Cardiac muscle cell (in vitro differentiated cells and primary cell): ENCODE measurements around the gene ABCD1. TPM values are rescaled to one million over a fixed set of nuclear protein-coding genes. Genes with fewer than 3 reads are reported as not detected.
A peak's percentile ranks its signal among the peaks of the same experiment; 100 is the strongest.

Source experiments
- DNase-seq, 2 donors: peaks; one replicate each; pipeline versions ENCODE4 v3.0.0 to v3.0.0-alpha.2; 2010 to 2017; ENCODE audit warnings: low read depth in 1 of 2, low spot score in 1 of 2
- H3K27ac ChIP-seq: fragments of 200-600 bp; sonication (generic); 2 replicates; pipeline ENCODE4 v1.5.1; 2016
- H3K27me3 ChIP-seq: fragments of 200-600 bp; sonication (generic); 2 replicates; pipeline ENCODE4 v1.6.0; 2016; ENCODE audit warnings: control low read depth
- H3K36me3 ChIP-seq: fragments of 200-600 bp; sonication (generic); 2 replicates; pipeline ENCODE4 v1.5.1; 2016; ENCODE audit warnings: control low read depth
- H3K4me1 ChIP-seq: fragments of 200-600 bp; sonication (generic); 2 replicates; pipeline ENCODE4 v1.8.1; 2017; ENCODE audit warnings: low read depth, mild to moderate bottlenecking, mixed run types
- H3K4me3 ChIP-seq: fragments of 200-600 bp; sonication (generic); 2 replicates; pipeline ENCODE4 v1.5.1; 2016; ENCODE audit warnings: mild to moderate bottlenecking
- H3K9me3 ChIP-seq: fragments of 200-600 bp; sonication (generic); 2 replicates; pipeline ENCODE4 v1.5.1; 2017; ENCODE audit warnings: low read depth, mild to moderate bottlenecking, control low read depth
- CTCF ChIP-seq: IDR thresholded peaks from 2 replicates; pipeline ENCODE4 v1.5.1; 2012; ENCODE audit warnings: low read depth, mild to moderate bottlenecking, low read length
- polyA plus RNA-seq: library from polyadenylated mRNA; unstranded; fragments of >200 nt; fragmentation: Nextera tagmentation; extraction: Ambion mirVana; gene quantifications from 2 replicates; pipeline ENCODE4 v1.2.1, GENCODE V29; 2016
- total RNA-seq: library from RNA; depleted of rRNA; stranded (reverse); fragments of >200 nt; gene quantifications from 2 replicates; pipeline ENCODE4 v1.2.3, GENCODE V29; 2016

The ABCD1 gene
- total and polyA plus RNA-seq, 2 experiments from 2014 or later = 14.6 to 28.7 TPM

GRCh38 chrX:153763298-153763932 lies 38.8 kb downstream of the ABCD1 start:
- DNase-seq = no peak
- Histone ChIP-seq H3K27me3 (no peaks in the 10 kb centered on the region), H3K27ac (no peak overlapping the region), H3K4me3 (no peak overlapping the region), H3K9me3 (no peaks in the 10 kb centered on the region), H3K36me3 (no peaks in the 10 kb centered on the region), H3K4me1 (peaks cover 5% of the 10 kb centered on the region)
- no peak for TF ChIP-seq CTCF

- TF ChIP-seq CTCF = peak; percentile 73
- Histone ChIP-seq H3K4me1 (peaks cover 5% of the 10 kb centered on the region), H3K27ac (no peak within 1 kb of the TSS), H3K27me3 (no peaks in the 10 kb centered on the region), H3K4me3 (no peak within 1 kb of the TSS), H3K36me3 (no peaks in the 10 kb centered on the region), H3K9me3 (no peaks in the 10 kb centered on the region)
- DNase-seq = peak; percentile 70 to 71
These were observed 39.5 kb downstream of the ABCD1 start, which contains the start of gene PLXNB3 for GRCh38 chrX:153763989-153764755. TSS of gene PLXNB3 (plus strand) at chrX:153764249. CDS start at chrX:153765536, 1,287 bp downstream.

GRCh38 chrX:153764786-153765137 lies 40.1 kb downstream of the ABCD1 start:
- Histone ChIP-seq H3K4me1 (peaks cover 5% of the 10 kb centered on the region), H3K9me3 (no peaks in the 10 kb centered on the region), H3K27me3 (no peaks in the 10 kb centered on the region), H3K27ac (no peak overlapping the region), H3K4me3 (no peak overlapping the region), H3K36me3 (no peaks in the 10 kb centered on the region)
- TF ChIP-seq CTCF = no peak
- DNase-seq = no peak

GRCh38 chrX:153765138-153766079 lies 40.8 kb downstream of the ABCD1 start:
- Histone ChIP-seq H3K4me3 (no peak overlapping the region), H3K27me3 (no peaks in the 10 kb centered on the region), H3K36me3 (no peaks in the 10 kb centered on the region), H3K4me1 (peaks cover 5% of the 10 kb centered on the region), H3K9me3 (no peaks in the 10 kb centered on the region), H3K27ac (no peak overlapping the region)
- peak in 1 of 2 donors; percentile 25 for DNase-seq
- no peak for TF ChIP-seq CTCF

GRCh38 chrX:153766098-153766817 lies 41.6 kb downstream of the ABCD1 start:
- Histone ChIP-seq H3K4me3 (no peak overlapping the region), H3K27ac (no peak overlapping the region), H3K9me3 (no peaks in the 10 kb centered on the region), H3K36me3 (no peaks in the 10 kb centered on the region), H3K4me1 (peaks cover 5% of the 10 kb centered on the region), H3K27me3 (no peaks in the 10 kb centered on the region)
- TF ChIP-seq CTCF = no peak
- DNase-seq = peak; percentile 13 to 74
